ENCODE results near the gene ANKDD1A. TPM values are rescaled to one million over a fixed set of nuclear protein-coding genes. Genes with fewer than 3 reads are reported as not detected.

ANKDD1A gene
- total RNA-seq, 1 experiment from 2014 or later: 2.3 TPM

DNA sequence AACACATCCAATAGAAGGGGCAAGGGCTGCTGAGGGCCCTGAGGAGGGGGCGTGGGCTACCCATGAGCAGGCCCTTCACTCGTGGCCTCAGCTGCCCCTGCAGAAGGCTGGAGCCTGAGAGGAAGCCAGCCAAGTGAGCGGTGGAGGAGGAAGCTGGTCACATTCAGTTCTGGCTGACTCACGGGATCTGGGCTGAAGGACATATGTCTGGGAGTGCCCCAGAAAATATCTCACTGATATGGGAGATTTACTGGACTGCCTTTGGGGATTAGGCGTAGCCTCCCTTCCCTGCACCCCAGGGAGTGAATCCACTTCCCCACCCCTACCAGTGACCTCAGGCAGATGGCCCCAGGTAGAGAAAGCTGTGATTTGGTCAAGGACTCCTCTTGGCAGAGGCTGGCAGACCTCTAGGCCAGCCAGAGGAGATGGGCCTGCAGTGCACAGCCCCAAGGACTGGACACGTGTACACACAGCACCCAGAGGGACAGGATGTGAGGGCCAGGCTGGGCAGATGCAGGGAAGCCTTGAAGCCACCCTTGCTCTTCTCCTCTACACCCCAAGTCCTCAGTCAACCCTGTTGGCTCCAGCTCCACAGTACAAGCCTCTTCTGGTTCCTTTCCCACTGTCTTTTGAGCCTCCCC lies 14.2 kb upstream of the ANKDD1A start:
- no TSS peak for BruUV-seq (replicated peaks)
- no peaks in the 10 kb centered on the region for H3K27me3 ChIP-seq (replicated peaks; ENCODE audit: insufficient read depth, low read depth, low read length, poor library complexity)
- intact Hi-C loops (cut with micrococcal nuclease; ENCODE audit: unreplicated experiment): no loop called here
- H3K4me1 ChIP-seq (ENCODE audit: insufficient read depth, low read length, poor library complexity, severe bottlenecking): peaks cover 23% of the 10 kb centered on the region
- POLR2A ChIA-PET (ENCODE audit: low non-redundant PET): no interaction called here
- H3K27ac ChIP-seq (ENCODE audit: low read depth, low read length, poor library complexity, severe bottlenecking): no peak overlapping the region
- peaks cover 3% of the 10 kb centered on the region for H3K9me3 ChIP-seq (ENCODE audit: low read depth, low read length, poor library complexity, severe bottlenecking)
- no peak for DNase-seq (ENCODE audit: low spot score)
- H3K4me3 ChIP-seq (ENCODE audit: low read depth, low read length, poor library complexity, severe bottlenecking): no peak overlapping the region
- CTCF ChIA-PET: no interaction called here
- TF ChIP-seq, protein P1, sequence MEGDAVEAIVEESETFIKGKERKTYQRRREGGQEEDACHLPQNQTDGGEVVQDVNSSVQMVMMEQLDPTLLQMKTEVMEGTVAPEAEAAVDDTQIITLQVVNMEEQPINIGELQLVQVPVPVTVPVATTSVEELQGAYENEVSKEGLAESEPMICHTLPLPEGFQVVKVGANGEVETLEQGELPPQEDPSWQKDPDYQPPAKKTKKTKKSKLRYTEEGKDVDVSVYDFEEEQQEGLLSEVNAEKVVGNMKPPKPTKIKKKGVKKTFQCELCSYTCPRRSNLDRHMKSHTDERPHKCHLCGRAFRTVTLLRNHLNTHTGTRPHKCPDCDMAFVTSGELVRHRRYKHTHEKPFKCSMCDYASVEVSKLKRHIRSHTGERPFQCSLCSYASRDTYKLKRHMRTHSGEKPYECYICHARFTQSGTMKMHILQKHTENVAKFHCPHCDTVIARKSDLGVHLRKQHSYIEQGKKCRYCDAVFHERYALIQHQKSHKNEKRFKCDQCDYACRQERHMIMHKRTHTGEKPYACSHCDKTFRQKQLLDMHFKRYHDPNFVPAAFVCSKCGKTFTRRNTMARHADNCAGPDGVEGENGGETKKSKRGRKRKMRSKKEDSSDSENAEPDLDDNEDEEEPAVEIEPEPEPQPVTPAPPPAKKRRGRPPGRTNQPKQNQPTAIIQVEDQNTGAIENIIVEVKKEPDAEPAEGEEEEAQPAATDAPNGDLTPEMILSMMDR (conservative IDR thresholded peaks at IDR 0.05; ENCODE audit: low read depth, low read length): no peak
- TF ChIP-seq EZH2 (IDR thresholded peaks at IDR 0.05; ENCODE audit: borderline replicate concordance, low read depth, low read length, poor library complexity, severe bottlenecking): no peak
- no peaks in the 10 kb centered on the region for H3K36me3 ChIP-seq (ENCODE audit: insufficient read depth, low read length, poor library complexity, severe bottlenecking)

DNA sequence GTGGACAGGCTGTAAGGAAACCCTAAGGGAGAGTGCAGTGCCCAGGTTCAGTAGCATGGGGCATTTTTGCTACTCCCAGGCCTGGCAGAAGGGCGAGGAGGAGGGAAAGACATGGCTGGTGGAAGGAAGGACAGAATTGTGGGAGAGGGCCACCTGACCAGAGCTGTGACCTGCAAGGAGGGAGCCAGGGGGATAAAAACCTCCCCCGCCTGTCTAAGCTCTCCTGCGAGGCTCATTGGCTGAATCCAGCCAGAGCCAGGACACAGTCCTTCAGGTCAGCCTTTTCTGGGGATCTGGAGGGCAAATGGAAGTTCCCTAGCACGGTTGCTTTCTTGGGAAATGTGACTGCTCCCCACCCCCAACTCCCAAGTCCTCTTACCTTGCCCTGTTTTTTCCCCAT lies 13.3 kb upstream of the ANKDD1A start:
- POLR2A ChIA-PET (ENCODE audit: low non-redundant PET): no interaction called here
- CTCF ChIA-PET: no interaction called here
- H3K27me3 ChIP-seq (replicated peaks; ENCODE audit: insufficient read depth, low read depth, low read length, poor library complexity): no peaks in the 10 kb centered on the region
- TF ChIP-seq EZH2 (IDR thresholded peaks at IDR 0.05; ENCODE audit: borderline replicate concordance, low read depth, low read length, poor library complexity, severe bottlenecking): no peak
- TF ChIP-seq, protein P1 (conservative IDR thresholded peaks at IDR 0.05; ENCODE audit: low read depth, low read length): no peak
- H3K4me1 ChIP-seq (ENCODE audit: insufficient read depth, low read length, poor library complexity, severe bottlenecking): peaks cover 15% of the 10 kb centered on the region
- DNase-seq (ENCODE audit: low spot score): no peak
- peaks cover 3% of the 10 kb centered on the region for H3K9me3 ChIP-seq (ENCODE audit: low read depth, low read length, poor library complexity, severe bottlenecking)
- no peak overlapping the region for H3K27ac ChIP-seq (ENCODE audit: low read depth, low read length, poor library complexity, severe bottlenecking)
- BruUV-seq (replicated peaks): no TSS peak
- no peaks in the 10 kb centered on the region for H3K36me3 ChIP-seq (ENCODE audit: insufficient read depth, low read length, poor library complexity, severe bottlenecking)
- no peak overlapping the region for H3K4me3 ChIP-seq (ENCODE audit: low read depth, low read length, poor library complexity, severe bottlenecking)
- intact Hi-C loops (cut with micrococcal nuclease; ENCODE audit: unreplicated experiment): no loop called here

GRCh38 chr15:64901141-64901540 lies 10.6 kb upstream of the ANKDD1A start:
- H3K27ac ChIP-seq (ENCODE audit: low read depth, low read length, poor library complexity, severe bottlenecking): no peak overlapping the region
- ChIA-PET CTCF (no interaction called here), POLR2A (ENCODE audit: low non-redundant PET) (no interaction called here)
- H3K4me1 ChIP-seq (ENCODE audit: insufficient read depth, low read length, poor library complexity, severe bottlenecking): no peaks in the 10 kb centered on the region
- TF ChIP-seq, protein P1 (conservative IDR thresholded peaks at IDR 0.05; ENCODE audit: low read depth, low read length): no peak
- TF ChIP-seq EZH2 (IDR thresholded peaks at IDR 0.05; ENCODE audit: borderline replicate concordance, low read depth, low read length, poor library complexity, severe bottlenecking): no peak
- no peak for DNase-seq (ENCODE audit: low spot score)
- no peaks in the 10 kb centered on the region for H3K27me3 ChIP-seq (replicated peaks; ENCODE audit: insufficient read depth, low read depth, low read length, poor library complexity)
- no TSS peak for BruUV-seq (replicated peaks)
- H3K9me3 ChIP-seq (ENCODE audit: low read depth, low read length, poor library complexity, severe bottlenecking): peaks cover 3% of the 10 kb centered on the region
- H3K36me3 ChIP-seq (ENCODE audit: insufficient read depth, low read length, poor library complexity, severe bottlenecking): no peaks in the 10 kb centered on the region
- no peak overlapping the region for H3K4me3 ChIP-seq (ENCODE audit: low read depth, low read length, poor library complexity, severe bottlenecking)
- intact Hi-C loops (cut with micrococcal nuclease; ENCODE audit: unreplicated experiment): no loop called here
